Measurements from ENCODE around the gene DDHD1.

DDHD1 gene

GRCh38 chr14:53147893-53148292, 5.2 kb downstream of the DDHD1 start:
- Histone ChIP-seq H3K27me3 (ENCODE audit: insufficient read depth, poor library complexity, severe bottlenecking) (no peaks in the 10 kb centered on the region), H3K4me3 (replicated peaks; ENCODE audit: insufficient read depth, low read length) (no peak overlapping the region), H3K27ac (replicated peaks) (no peak overlapping the region)
- no peak for DNase-seq (ENCODE audit: low read depth in 1 of 2, low spot score in 1 of 2)
- TF ChIP-seq POLR2AphosphoS5 (IDR thresholded peaks at IDR 0.05; ENCODE audit: low read depth) (no peak), GABPA (IDR thresholded peaks at IDR 0.05; ENCODE audit: low read depth) (no peak), REST (IDR thresholded peaks at IDR 0.05; ENCODE audit: insufficient replicate concordance, low read depth) (no peak), SPI1 (IDR thresholded peaks at IDR 0.05; ENCODE audit: borderline replicate concordance, low read depth) (no peak)
- TF ChIP-seq, protein P1, sequence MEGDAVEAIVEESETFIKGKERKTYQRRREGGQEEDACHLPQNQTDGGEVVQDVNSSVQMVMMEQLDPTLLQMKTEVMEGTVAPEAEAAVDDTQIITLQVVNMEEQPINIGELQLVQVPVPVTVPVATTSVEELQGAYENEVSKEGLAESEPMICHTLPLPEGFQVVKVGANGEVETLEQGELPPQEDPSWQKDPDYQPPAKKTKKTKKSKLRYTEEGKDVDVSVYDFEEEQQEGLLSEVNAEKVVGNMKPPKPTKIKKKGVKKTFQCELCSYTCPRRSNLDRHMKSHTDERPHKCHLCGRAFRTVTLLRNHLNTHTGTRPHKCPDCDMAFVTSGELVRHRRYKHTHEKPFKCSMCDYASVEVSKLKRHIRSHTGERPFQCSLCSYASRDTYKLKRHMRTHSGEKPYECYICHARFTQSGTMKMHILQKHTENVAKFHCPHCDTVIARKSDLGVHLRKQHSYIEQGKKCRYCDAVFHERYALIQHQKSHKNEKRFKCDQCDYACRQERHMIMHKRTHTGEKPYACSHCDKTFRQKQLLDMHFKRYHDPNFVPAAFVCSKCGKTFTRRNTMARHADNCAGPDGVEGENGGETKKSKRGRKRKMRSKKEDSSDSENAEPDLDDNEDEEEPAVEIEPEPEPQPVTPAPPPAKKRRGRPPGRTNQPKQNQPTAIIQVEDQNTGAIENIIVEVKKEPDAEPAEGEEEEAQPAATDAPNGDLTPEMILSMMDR (IDR thresholded peaks at IDR 0.05; ENCODE audit: insufficient read depth, low read length), result no peak

DNA sequence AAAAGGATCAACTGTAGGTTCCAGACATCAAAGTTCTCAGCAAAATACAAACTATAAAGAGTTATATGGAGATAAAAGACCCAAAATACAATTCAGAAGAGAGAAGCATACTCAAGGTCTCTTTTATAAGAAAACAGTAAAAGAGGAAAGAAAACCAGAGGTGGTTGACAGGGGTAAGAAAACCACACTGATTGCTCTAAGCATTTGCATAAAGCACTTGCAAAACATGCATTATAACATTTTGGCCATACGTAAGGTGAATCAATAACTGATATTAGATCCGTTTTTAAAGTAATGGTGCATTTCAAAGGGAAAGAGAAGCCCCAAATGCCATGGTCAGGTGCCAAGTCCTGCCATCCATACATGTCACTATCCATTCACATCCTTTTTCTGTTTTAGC, 5.9 kb downstream of the DDHD1 start:
- H3K4me3 ChIP-seq (replicated peaks; ENCODE audit: insufficient read depth, low read length), result no peak overlapping the region

DNA sequence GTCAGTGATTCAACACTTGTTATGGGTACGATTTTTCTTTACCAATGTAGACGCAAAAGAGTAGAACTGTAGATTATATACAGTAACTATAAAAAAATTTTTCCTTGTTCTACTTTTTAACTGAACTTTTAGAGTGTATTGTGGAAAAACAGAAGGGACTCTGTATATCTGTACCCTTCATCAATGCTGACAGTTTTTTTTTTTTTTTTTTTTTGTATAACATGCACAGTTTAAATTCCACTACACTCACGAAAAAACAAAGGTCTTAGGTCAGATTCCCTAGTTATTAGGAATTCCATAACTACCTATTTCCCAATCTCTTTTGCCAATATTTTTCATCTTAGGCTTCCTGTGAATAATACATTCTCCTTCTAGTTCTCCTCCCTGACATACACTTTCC, 6.4 kb downstream of the DDHD1 start:
- Histone ChIP-seq H3K4me3 (replicated peaks; ENCODE audit: insufficient read depth, low read length) (no peak overlapping the region), H3K27me3 (ENCODE audit: insufficient read depth, poor library complexity, severe bottlenecking) (no peaks in the 10 kb centered on the region), H3K27ac (replicated peaks) (no peak overlapping the region)
- no peak for DNase-seq (ENCODE audit: low read depth in 1 of 2, low spot score in 1 of 2)
- TF ChIP-seq SPI1 (IDR thresholded peaks at IDR 0.05; ENCODE audit: borderline replicate concordance, low read depth), result no peak
- no peak for TF ChIP-seq POLR2AphosphoS5 (IDR thresholded peaks at IDR 0.05; ENCODE audit: low read depth)
- TF ChIP-seq, protein P1 (IDR thresholded peaks at IDR 0.05; ENCODE audit: insufficient read depth, low read length), result no peak
- no peak for TF ChIP-seq GABPA (IDR thresholded peaks at IDR 0.05; ENCODE audit: low read depth)
- TF ChIP-seq REST (IDR thresholded peaks at IDR 0.05; ENCODE audit: insufficient replicate concordance, low read depth), result no peak

More for the DNA sequence above, 5.9 kb downstream of the DDHD1 start:
- Histone ChIP-seq H3K27me3 (ENCODE audit: insufficient read depth, poor library complexity, severe bottlenecking) (no peaks in the 10 kb centered on the region), H3K27ac (replicated peaks) (no peak overlapping the region)
- TF ChIP-seq REST (IDR thresholded peaks at IDR 0.05; ENCODE audit: insufficient replicate concordance, low read depth) (no peak), GABPA (IDR thresholded peaks at IDR 0.05; ENCODE audit: low read depth) (no peak), POLR2AphosphoS5 (IDR thresholded peaks at IDR 0.05; ENCODE audit: low read depth) (no peak), SPI1 (IDR thresholded peaks at IDR 0.05; ENCODE audit: borderline replicate concordance, low read depth) (no peak)
- TF ChIP-seq, protein P1 (IDR thresholded peaks at IDR 0.05; ENCODE audit: insufficient read depth, low read length), result no peak
- DNase-seq (ENCODE audit: low read depth in 1 of 2, low spot score in 1 of 2), result no peak

Data from HL-60 (cell line).